WTC11 (cell line): Measurements from ENCODE around the gene C6orf132. TPM values are rescaled to one million over a fixed set of nuclear protein-coding genes. Genes with fewer than 3 reads are reported as not detected.

Experiments
- ATAC-seq: fragments of 200-7000 bp; cut with Tn5 transposase; 2 replicates; pipeline ENCODE4 v1.10.0; 2021; ENCODE audit warnings: mild to moderate bottlenecking, moderate library complexity
- CTCF ChIA-PET: fragments of 300-600 bp; sonication (Branson Sonifier 250); formaldehyde crosslinking; loops from one replicate; lab custom pipeline; 2021; ENCODE audit warnings: antibody characterized with exemption; lab: Charles Lee
- POLR2A ChIA-PET: fragments of 350-600 bp; sonication (Branson Sonifier 250); formaldehyde crosslinking; loops from one replicate; lab custom pipeline; 2021; ENCODE audit warnings: antibody characterized with exemption; lab: Charles Lee
- DNase-seq: peaks from one replicate; pipeline ENCODE4 v3.0.0; 2021; ENCODE audit warnings: low spot score
- H3K27ac Mint-ChIP-seq: 2 replicates; pipeline ENCODE4 v1.8.0; 2021; ENCODE audit warnings: mixed read lengths
- H3K27me3 Mint-ChIP-seq: 2 replicates; pipeline ENCODE4 v1.8.0; 2021; ENCODE audit warnings: low read depth, mild to moderate bottlenecking, moderate library complexity, mixed read lengths
- H3K36me3 Mint-ChIP-seq: 2 replicates; pipeline ENCODE4 v1.8.0; 2021; ENCODE audit warnings: mixed read lengths
- H3K4me1 Mint-ChIP-seq: 2 replicates; pipeline ENCODE4 v1.8.0; 2022; ENCODE audit warnings: mixed read lengths
- H3K4me3 Mint-ChIP-seq: 2 replicates; pipeline ENCODE4 v1.8.0; 2021; ENCODE audit warnings: mild to moderate bottlenecking, moderate library complexity, mixed read lengths
- H3K9me3 Mint-ChIP-seq: 2 replicates; pipeline ENCODE4 v1.8.0; 2021; ENCODE audit warnings: mixed read lengths
- AFF4 ChIP-seq: sonication (generic); formaldehyde crosslinking; IDR thresholded peaks from 2 replicates; pipeline ENCODE4 v1.8.1; 2023; ENCODE audit warnings: mild to moderate bottlenecking, missing genetic modification reagents, borderline replicate concordance
- CREB1 ChIP-seq: sonication (generic); formaldehyde crosslinking; IDR thresholded peaks from 2 replicates; pipeline ENCODE4 v1.8.0; 2023; ENCODE audit warnings: mild to moderate bottlenecking, missing genetic modification reagents
- E2F4 ChIP-seq: sonication (generic); formaldehyde crosslinking; IDR thresholded peaks from 2 replicates; pipeline ENCODE4 v1.8.1; 2022; ENCODE audit warnings: low read depth, mild to moderate bottlenecking, moderate library complexity, missing genetic modification reagents, borderline replicate concordance
- ELF4 ChIP-seq: sonication (generic); formaldehyde crosslinking; IDR thresholded peaks from 2 replicates; pipeline ENCODE4 v1.8.1; 2022; ENCODE audit warnings: low read depth, mild to moderate bottlenecking, moderate library complexity, missing genetic modification reagents
- FOXJ3 ChIP-seq: sonication (generic); formaldehyde crosslinking; IDR thresholded peaks from 2 replicates; pipeline ENCODE4 v1.9.0; 2021; ENCODE audit warnings: missing genetic modification reagents, mild to moderate bottlenecking, borderline replicate concordance
- FOXP4 ChIP-seq: sonication (generic); formaldehyde crosslinking; IDR thresholded peaks from 2 replicates; pipeline ENCODE4 v1.8.0; 2022; ENCODE audit warnings: mild to moderate bottlenecking, missing genetic modification reagents
- HMGXB4 ChIP-seq: sonication (generic); formaldehyde crosslinking; IDR thresholded peaks from 2 replicates; pipeline ENCODE4 v1.8.1; 2023; ENCODE audit warnings: mild to moderate bottlenecking, moderate library complexity, missing genetic modification reagents
- JAZF1 ChIP-seq: fragments of 250-450 bp; sonication (Bioruptor Pico); IDR thresholded peaks from 2 replicates; pipeline ENCODE4 v1.9.0; 2021; ENCODE audit warnings: moderate library complexity, mild to moderate bottlenecking, inconsistent platforms
- JUN ChIP-seq: sonication (generic); formaldehyde crosslinking; IDR thresholded peaks from 2 replicates; pipeline ENCODE4 v1.8.0; 2023; ENCODE audit warnings: mild to moderate bottlenecking, missing genetic modification reagents
- MLX ChIP-seq: sonication (generic); formaldehyde crosslinking; IDR thresholded peaks from 2 replicates; pipeline ENCODE4 v1.8.1; 2023; ENCODE audit warnings: mild to moderate bottlenecking, missing genetic modification reagents, moderate library complexity
- MXD4 ChIP-seq: fragments of 250-450 bp; sonication (Bioruptor Pico); IDR thresholded peaks from 2 replicates; pipeline ENCODE4 v1.8.0; 2021; ENCODE audit warnings: mild to moderate bottlenecking, moderate library complexity, borderline replicate concordance
- MYBL2 ChIP-seq: sonication (generic); formaldehyde crosslinking; IDR thresholded peaks from 2 replicates; pipeline ENCODE4 v1.8.1; 2023; ENCODE audit warnings: mild to moderate bottlenecking, moderate library complexity, missing genetic modification reagents
- NFYB ChIP-seq: sonication (generic); formaldehyde crosslinking; conservative IDR thresholded peaks from 2 replicates; pipeline ENCODE4 v1.8.0; 2022; ENCODE audit warnings: low read depth, missing genetic modification reagents
- NR3C1 ChIP-seq: sonication (generic); formaldehyde crosslinking; conservative IDR thresholded peaks from 2 replicates; pipeline ENCODE4 v1.8.1; 2023; ENCODE audit warnings: low read depth, mild to moderate bottlenecking, missing genetic modification reagents
- OVOL2 ChIP-seq: fragments of 250-450 bp; sonication (Bioruptor Pico); IDR thresholded peaks from 2 replicates; pipeline ENCODE4 v1.9.0; 2021; ENCODE audit warnings: mild to moderate bottlenecking, borderline replicate concordance
- SMAD3 ChIP-seq: sonication (generic); formaldehyde crosslinking; IDR thresholded peaks from 2 replicates; pipeline ENCODE4 v1.8.0; 2022; ENCODE audit warnings: missing genetic modification reagents, mild to moderate bottlenecking, borderline replicate concordance
- SP1 ChIP-seq: sonication (generic); formaldehyde crosslinking; conservative IDR thresholded peaks from 2 replicates; pipeline ENCODE4 v1.8.1; 2022; ENCODE audit warnings: missing genetic modification reagents
- STAT6 ChIP-seq: sonication (generic); formaldehyde crosslinking; conservative IDR thresholded peaks from 2 replicates; pipeline ENCODE4 v1.8.1; 2023; ENCODE audit warnings: mild to moderate bottlenecking, low read depth, missing genetic modification reagents, moderate library complexity
- TCF7 ChIP-seq: sonication (generic); formaldehyde crosslinking; IDR thresholded peaks from 2 replicates; pipeline ENCODE4 v1.8.0; 2022; ENCODE audit warnings: mild to moderate bottlenecking, low read depth, missing genetic modification reagents, moderate library complexity
- TEAD1 ChIP-seq: sonication (generic); formaldehyde crosslinking; IDR thresholded peaks from 2 replicates; pipeline ENCODE4 v1.8.0; 2022; ENCODE audit warnings: mild to moderate bottlenecking, missing genetic modification reagents
- ZNF416 ChIP-seq: fragments of 250-450 bp; sonication (Bioruptor Pico); IDR thresholded peaks from 2 replicates; pipeline ENCODE4 v1.9.0; 2021; ENCODE audit warnings: mild to moderate bottlenecking, inconsistent platforms
- ZNF423 ChIP-seq: fragments of 250-450 bp; sonication (Bioruptor Pico); IDR thresholded peaks from 2 replicates; pipeline ENCODE4 v2.1.2; 2022; ENCODE audit warnings: mild to moderate bottlenecking, moderate library complexity
- total RNA-seq: library from RNA; stranded (reverse); gene quantifications from 3 replicates; pipeline ENCODE4 v1.2.3, GENCODE V29; 2021

Gene C6orf132
- total RNA-seq, 1 experiment from 2014 or later, result 52.6 TPM

- CTCF ChIA-PET, result interaction anchor here (1.0 to 1.7 kb wide), 2 partner anchors 48 to 75 kb away, joined by 3 to 5 read pairs; no protein-coding TSS in a partner anchor
- H3K4me3 Mint-ChIP-seq, result no peak overlapping the region
- no peaks in the 10 kb centered on the region for H3K9me3 Mint-ChIP-seq
- DNase-seq, result no peak
- H3K27ac Mint-ChIP-seq, result no peak overlapping the region
- POLR2A ChIA-PET, result no interaction called here
- ATAC-seq, result no peak
- H3K4me1 Mint-ChIP-seq, result peaks cover 30% of the 10 kb centered on the region
- peaks cover 39% of the 10 kb centered on the region for H3K27me3 Mint-ChIP-seq
- TF ChIP-seq JUN, result no peak
- TF ChIP-seq ZNF416, result no peak
- no peak for TF ChIP-seq MXD4
- no peak for TF ChIP-seq FOXJ3 (CRISPR knock-in tag)
- no peak for TF ChIP-seq MYBL2 (CRISPR knock-in tag)
- TF ChIP-seq, all 79 proteins: peak for 0
- H3K36me3 Mint-ChIP-seq, result peaks cover 24% of the 10 kb centered on the region
Observed at GRCh38 chr6:42101186-42101657, 41.2 kb downstream of the C6orf132 start.

- Mint-ChIP-seq H3K4me3 (no peak overlapping the region), H3K27ac (no peak overlapping the region), H3K27me3 (peaks cover 48% of the 10 kb centered on the region), H3K9me3 (no peaks in the 10 kb centered on the region), H3K36me3 (peaks cover 16% of the 10 kb centered on the region), H3K4me1 (peaks cover 33% of the 10 kb centered on the region)
- DNase-seq (no peak), ATAC-seq (no peak)
- POLR2A ChIA-PET, result interaction anchor here (0.5 kb wide), 1 partner anchor 74 kb away, joined by 4 read pairs; no protein-coding TSS in a partner anchor
- CTCF ChIA-PET, result interaction anchor here (1.0 to 2.4 kb wide), 4 partner anchors 14 to 76 kb away, joined by 3 to 9 read pairs (median 4); no protein-coding TSS in a partner anchor
- TF ChIP-seq NFYB (CRISPR knock-in tag), result no peak
- TF ChIP-seq TEAD1 (CRISPR knock-in tag), result no peak
- TF ChIP-seq STAT6 (CRISPR knock-in tag), result no peak
- no peak for TF ChIP-seq SMAD3 (CRISPR knock-in tag)
- no peak for TF ChIP-seq NR3C1
- no peak for TF ChIP-seq ELF4 (CRISPR knock-in tag)
- TF ChIP-seq OVOL2 (CRISPR knock-in tag), result no peak
- TF ChIP-seq TCF7 (CRISPR knock-in tag), result no peak
- TF ChIP-seq JAZF1 (CRISPR knock-in tag), result no peak
- TF ChIP-seq ZNF423 (CRISPR knock-in tag), result no peak
- no peak for TF ChIP-seq AFF4 (CRISPR knock-in tag)
- TF ChIP-seq MLX (CRISPR knock-in tag), result no peak
- TF ChIP-seq JUN, result no peak
- TF ChIP-seq FOXP4 (CRISPR knock-in tag), result no peak
- TF ChIP-seq E2F4 (CRISPR knock-in tag), result no peak
- no peak for TF ChIP-seq CREB1 (CRISPR knock-in tag)
- no peak for TF ChIP-seq HMGXB4
- TF ChIP-seq SP1 (CRISPR knock-in tag), result no peak
Observed at GRCh38 chr6:42100029-42100901, 42.2 kb downstream of the C6orf132 start.
